ENCODE measurements around the gene TOB1.

DNA sequence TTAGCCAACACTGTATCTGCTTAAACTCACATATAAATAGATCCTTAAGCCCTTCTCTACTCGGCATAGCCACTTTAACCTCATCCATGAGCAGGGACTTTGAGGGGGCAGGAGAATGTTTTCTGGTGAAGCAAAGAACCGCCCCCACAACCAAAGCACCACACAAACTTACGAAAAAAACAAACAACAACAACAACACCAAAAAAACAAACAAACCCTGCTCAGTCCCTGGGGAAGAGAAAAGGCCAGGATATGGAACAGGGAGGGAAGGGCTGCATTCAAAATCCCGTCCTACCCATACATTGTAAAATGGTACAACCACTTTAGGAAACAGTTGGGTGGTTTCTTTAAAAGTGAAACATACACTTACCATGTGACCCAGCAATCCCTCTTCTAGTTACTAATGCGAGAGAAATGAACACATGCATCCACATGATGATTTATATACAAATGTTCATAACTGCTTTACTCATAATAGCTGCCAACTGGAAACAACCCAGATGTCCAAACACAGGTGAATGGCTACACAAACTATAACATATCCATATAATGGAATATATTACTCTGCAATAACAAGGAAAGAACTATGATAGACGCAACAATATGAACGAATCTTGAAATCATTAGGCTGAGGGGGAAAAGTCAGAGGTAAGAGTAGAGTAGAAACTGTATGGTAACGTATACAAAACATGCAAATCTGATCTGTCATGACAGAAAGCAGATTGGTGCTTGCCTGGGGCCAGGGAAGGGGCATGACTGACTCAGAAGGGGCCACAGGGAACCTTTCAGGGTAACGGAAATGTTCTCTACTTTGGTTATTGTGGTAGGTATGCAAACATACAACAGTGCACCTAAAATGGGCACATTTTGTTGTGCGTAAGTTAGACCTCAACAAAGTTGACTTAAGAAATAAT lies 37.7 kb upstream of the TOB1 start:
- no peak for TF ChIP-seq POLR2AphosphoS5 (IDR thresholded peaks at IDR 0.05)
- TF ChIP-seq, protein P1, sequence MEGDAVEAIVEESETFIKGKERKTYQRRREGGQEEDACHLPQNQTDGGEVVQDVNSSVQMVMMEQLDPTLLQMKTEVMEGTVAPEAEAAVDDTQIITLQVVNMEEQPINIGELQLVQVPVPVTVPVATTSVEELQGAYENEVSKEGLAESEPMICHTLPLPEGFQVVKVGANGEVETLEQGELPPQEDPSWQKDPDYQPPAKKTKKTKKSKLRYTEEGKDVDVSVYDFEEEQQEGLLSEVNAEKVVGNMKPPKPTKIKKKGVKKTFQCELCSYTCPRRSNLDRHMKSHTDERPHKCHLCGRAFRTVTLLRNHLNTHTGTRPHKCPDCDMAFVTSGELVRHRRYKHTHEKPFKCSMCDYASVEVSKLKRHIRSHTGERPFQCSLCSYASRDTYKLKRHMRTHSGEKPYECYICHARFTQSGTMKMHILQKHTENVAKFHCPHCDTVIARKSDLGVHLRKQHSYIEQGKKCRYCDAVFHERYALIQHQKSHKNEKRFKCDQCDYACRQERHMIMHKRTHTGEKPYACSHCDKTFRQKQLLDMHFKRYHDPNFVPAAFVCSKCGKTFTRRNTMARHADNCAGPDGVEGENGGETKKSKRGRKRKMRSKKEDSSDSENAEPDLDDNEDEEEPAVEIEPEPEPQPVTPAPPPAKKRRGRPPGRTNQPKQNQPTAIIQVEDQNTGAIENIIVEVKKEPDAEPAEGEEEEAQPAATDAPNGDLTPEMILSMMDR (IDR thresholded peaks at IDR 0.05 in 8 of 11, conservative IDR thresholded peaks at IDR 0.05 in 3 of 11): no peak
- TF ChIP-seq POLR2A (IDR thresholded peaks at IDR 0.05): no peak

Measured in spleen (tissue), 7 donors.